ENCODE measurements around the gene SLC25A1.

SLC25A1 gene

DNA sequence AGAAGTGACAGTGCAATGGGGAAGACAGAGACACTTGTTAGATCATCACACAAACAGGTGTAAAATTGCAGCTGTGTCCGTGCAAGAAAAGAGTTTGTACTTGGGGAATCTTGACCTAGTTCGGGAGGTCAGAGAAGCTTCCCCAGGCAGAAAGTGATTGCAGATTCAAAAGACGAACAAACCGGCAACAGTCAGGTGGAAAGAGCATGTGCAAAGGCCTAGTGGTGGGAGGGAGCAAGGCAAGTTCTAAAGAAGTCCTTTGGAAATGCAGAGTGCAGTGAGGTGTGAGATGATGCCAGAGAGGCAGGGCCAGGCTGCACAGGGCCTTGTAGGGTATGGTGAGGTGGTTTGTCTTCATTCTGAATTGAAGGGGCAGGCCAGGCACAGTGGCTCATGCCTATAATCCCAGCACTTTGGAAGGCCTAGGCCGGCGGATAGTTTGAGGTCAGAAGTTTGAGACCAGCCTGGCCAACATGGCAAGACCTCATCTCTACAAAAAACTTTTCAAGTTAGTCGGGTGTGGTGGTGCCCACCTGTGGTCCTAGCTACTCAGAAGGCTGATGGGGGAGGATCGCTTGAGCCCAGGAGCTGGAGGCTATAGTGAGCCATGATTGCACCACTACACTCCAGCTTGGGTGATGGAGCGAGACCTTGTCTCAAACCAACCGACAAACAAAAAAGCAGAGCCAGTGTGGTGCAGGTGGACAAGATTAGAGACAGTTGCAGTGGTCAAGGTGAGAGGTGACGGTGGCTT is 32.1 kb downstream of the SLC25A1 start:
- ATAC-seq, result no peak
- Mint-ChIP-seq H3K4me1 (peaks cover 29% of the 10 kb centered on the region), H3K27ac (no peak overlapping the region), H3K4me3 (no peak overlapping the region), H3K9me3 (no peaks in the 10 kb centered on the region), H3K27me3 (peaks cover 41% of the 10 kb centered on the region)
- DNase-seq, result no peak

DNA sequence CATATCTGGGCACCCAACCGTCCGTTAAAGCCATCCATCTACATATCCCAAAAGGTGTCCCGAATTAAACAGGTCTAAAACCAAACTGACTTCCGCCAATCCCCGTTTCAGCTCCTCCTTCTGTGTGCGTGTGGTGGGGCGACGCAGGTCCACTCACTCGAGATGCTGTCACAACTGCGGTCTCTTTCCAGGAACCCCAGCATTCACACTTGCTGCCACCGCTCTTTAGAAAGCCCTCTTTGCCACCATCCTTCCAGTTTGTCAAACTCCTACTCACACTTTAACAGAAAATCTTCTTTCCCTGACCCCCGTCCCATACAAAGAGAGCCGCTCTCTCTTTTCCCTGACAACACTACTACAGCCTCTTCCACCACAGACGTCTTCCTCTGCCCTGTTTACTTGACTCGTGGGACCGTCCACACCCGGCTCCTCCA is 34.6 kb downstream of the SLC25A1 start:
- Mint-ChIP-seq H3K27ac (peak overlapping the region; percentile 99 to 100), H3K27me3 (peaks cover 27% of the 10 kb centered on the region), H3K9me3 (no peaks in the 10 kb centered on the region), H3K4me1 (peaks cover 24% of the 10 kb centered on the region), H3K4me3 (peak overlapping the region; percentile 98 to 100)
- ATAC-seq, result peak; percentile 54
- DNase-seq, result peak; percentile 23 to 41

DNA sequence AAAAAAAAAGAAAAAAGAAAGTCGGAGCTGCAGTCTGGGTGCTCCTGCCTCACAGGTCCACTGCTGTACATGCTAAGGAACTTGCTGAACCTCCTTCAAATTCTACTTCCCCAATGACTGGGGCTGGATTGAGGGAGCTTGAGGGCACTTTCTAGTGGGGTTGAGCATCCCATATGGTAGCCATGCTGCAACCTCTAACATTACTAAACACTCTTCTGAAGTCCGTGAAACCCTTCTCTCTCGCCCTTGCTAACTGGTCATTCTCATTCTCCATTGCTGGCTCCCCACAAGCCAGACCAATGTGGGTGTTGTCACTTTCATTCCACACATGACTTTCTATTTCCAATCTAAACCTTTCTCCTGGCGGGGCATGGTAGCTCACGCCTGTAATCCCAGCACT is 35.3 kb downstream of the SLC25A1 start:
- peaks cover 19% of the 10 kb centered on the region for H3K27me3 Mint-ChIP-seq
- H3K4me1 Mint-ChIP-seq, result peaks cover 24% of the 10 kb centered on the region
- H3K9me3 Mint-ChIP-seq, result no peaks in the 10 kb centered on the region
- H3K27ac Mint-ChIP-seq, result no peak overlapping the region
- no peak for ATAC-seq
- peak overlapping the region; percentile 98 to 100 for H3K4me3 Mint-ChIP-seq
- DNase-seq, result no peak

DNA sequence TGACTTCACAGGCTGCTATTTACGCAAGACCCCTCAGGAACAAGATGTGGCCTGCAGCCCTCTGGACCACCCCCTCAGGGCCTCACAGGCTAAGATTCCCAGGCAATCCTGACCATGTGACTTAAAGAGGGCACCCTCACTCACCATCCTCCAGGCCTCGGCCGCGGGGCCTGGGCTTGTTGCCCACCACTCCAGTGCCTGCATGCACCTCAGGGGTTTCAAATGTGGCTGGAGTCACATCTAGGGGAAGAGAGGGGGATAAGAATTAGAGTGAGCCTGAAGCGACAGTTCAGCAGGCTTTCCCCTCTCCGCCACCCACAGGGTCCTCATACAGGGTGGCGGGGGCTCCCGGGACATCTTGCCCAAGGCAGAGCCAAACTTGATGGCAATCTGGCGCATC is 36.1 kb downstream of the SLC25A1 start:
- ATAC-seq, result no peak
- Mint-ChIP-seq H3K27ac (no peak overlapping the region), H3K9me3 (no peaks in the 10 kb centered on the region), H3K4me1 (peaks cover 24% of the 10 kb centered on the region), H3K4me3 (peak overlapping the region; percentile 23), H3K27me3 (peaks cover 11% of the 10 kb centered on the region)
- DNase-seq, result no peak

DNA sequence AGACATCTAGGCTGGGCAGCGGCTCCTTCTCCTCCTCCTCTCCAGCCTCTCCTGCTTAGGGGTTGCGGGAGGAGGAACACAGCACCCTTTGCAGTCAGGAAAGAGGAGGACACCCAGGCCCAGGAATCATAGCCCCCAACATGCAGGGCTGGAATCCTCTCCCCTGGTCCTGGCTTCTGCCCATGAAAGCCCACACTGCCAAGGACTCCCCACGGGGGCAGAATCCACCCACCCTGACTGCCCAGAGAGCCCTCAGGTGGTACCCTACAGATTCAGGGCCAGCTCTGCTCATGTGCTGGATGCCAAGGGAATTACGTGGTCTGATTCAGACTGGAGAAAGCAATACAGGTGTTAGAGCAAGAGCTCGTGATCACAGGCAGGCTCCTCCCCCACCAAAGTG is 38.6 kb downstream of the SLC25A1 start:
- Mint-ChIP-seq H3K4me3 (no peak overlapping the region), H3K27me3 (no peaks in the 10 kb centered on the region), H3K9me3 (no peaks in the 10 kb centered on the region), H3K27ac (no peak overlapping the region), H3K4me1 (peaks cover 30% of the 10 kb centered on the region)
- no peak for DNase-seq
- no peak for ATAC-seq

DNA sequence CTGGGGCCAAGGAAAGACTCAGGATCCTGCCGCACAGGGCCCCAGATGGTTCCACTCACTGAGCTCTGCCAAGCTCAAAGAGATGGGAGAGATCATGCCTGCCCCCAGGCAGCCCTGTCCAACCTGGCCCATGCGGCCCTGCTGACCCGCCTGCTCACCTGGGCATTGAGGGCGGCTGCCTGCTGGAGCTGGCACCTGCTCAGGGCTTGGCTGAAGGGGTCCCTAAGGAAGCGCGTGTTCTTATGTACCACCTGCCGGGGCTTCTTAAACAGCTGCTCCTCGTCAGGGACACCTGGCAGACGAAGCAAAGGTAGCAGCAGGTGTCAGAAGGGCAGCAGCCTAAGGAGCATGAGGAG is 39.6 kb downstream of the SLC25A1 start:
- H3K4me1 Mint-ChIP-seq, result peaks cover 20% of the 10 kb centered on the region
- H3K27ac Mint-ChIP-seq, result peak overlapping the region in 1 of 2 donors; percentile 5
- H3K4me3 Mint-ChIP-seq, result no peak overlapping the region
- DNase-seq, result no peak
- ATAC-seq, result no peak
- no peaks in the 10 kb centered on the region for H3K9me3 Mint-ChIP-seq
- no peaks in the 10 kb centered on the region for H3K27me3 Mint-ChIP-seq

DNA sequence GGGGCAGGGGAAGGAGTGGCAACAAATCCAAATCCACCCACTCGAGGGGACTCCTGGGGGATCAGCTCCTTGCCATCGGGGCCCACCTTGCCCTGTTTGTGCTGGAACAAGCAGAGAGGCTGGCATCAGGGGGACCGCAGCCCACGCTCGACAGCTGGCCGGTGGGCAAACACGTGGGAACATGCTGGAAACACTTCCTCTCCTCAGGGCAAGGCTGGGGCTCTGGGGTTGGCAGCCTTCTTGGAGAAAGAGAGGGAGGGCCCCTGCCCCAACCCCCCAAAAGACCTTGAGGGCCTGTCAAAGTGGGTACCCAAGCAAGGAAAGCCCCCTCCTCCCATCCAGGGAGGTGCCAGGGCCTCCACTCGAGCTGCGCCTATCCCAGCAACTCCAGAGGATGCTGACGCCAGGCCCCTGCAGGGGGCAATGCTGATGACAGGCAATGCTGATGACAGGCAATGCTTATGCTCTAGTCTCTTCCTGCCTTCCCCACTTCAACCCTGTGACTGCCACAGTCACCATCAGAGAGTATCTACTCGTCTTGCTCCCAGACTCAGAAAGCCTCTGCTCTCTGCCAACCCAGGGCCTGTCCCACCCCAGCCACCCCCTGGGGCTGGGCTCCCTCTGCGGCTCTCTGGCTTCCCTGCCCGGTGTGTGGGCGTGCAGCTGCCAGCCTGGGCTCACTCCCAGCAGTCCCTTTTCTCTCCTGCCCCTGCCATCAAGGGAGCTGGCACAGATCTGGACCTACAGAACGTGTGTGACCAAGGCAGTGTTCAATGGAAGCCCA is 40.1 kb downstream of the SLC25A1 start:
- no peak for DNase-seq
- peak overlapping the region in 1 of 2 donors; percentile 5 for H3K27ac Mint-ChIP-seq
- H3K9me3 Mint-ChIP-seq, result no peaks in the 10 kb centered on the region
- peaks cover 15% of the 10 kb centered on the region for H3K4me1 Mint-ChIP-seq
- no peaks in the 10 kb centered on the region for H3K27me3 Mint-ChIP-seq
- ATAC-seq, result no peak
- no peak overlapping the region for H3K4me3 Mint-ChIP-seq

DNA sequence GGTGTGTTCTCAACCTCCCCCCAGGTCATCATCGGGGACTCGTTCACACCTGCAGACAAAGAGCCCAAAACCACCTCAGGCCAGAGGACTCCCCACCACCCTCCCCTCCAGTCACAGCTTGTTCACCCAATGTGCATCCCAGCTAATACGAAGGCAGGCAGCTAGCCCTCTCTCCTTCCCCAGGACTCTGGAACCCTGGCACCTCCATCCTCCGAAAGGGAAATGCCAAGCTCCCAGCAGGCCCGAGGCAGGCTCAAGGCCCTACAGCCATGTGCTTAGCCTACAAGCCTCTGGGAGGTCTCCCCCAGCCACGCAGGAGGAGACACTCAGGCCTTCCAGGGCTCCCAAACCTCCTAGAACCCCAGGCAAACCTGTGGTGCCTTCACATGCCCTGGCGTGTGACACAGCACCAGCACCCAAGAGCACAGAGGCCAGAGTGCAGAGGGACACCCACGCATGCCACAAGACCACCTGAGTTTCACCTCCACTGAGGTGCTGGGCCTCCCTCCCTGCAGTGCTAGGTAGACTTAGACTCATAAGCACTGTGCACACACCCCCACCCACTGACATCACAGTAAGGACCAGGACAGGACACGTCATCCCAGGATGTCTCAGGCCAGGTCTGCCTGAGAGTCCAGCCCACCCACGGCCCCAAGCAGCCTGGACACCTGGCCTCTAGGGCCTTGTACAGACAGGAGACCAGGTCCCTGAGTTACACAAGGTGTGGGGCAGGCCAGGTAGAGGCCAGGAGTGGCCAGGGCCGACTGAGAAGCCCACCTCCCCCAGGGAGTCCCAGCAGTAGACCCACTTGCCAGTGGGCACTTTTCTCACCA is 40.9 kb downstream of the SLC25A1 start:
- Mint-ChIP-seq H3K4me1 (peaks cover 12% of the 10 kb centered on the region), H3K27me3 (no peaks in the 10 kb centered on the region), H3K4me3 (no peak overlapping the region), H3K27ac (peak overlapping the region in 1 of 2 donors; percentile 42), H3K9me3 (no peaks in the 10 kb centered on the region)
- DNase-seq (no peak), ATAC-seq (no peak)

DNA sequence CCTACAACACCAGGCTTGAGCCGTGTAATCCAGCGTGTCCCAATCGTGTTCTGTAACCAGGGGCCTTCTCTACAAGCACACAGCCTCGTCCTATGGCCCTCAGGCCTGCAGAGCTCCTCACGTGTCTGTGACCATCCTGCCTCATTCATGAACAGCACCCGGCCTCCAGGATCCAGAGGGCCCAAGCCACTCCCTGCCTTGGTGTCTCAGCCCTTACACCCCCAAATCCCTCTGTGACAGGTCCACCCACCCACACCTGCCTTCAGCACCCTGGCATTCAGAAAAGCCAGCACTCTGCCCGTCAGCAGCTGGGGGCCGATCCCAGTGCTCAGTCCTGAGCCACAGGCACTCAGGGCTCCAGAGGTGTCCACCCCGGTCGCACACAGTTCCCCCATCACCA is 41.6 kb downstream of the SLC25A1 start:
- H3K4me3 Mint-ChIP-seq, result no peak overlapping the region
- no peak for ATAC-seq

DNA sequence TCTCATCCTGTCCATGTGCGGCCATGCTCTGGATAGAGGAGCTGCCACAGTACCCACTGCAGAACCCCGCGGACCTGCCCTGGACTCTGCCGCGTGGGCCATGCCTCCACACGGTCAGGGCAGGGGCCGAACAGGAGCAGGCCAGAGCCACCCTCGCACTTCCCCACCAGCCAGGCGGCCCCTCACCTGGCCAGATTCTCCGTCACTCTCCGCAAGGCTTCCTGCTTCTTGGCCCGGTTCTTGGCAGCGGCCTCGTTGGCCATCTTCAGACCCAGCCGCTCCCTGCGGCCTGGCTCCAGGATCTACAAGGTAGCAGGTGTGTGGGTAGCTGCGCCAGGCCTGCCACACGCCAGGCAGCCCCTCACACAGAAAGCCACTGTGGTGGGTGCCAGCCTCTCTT is 43.7 kb downstream of the SLC25A1 start:
- no peak overlapping the region for H3K4me3 Mint-ChIP-seq
- H3K9me3 Mint-ChIP-seq, result no peaks in the 10 kb centered on the region
- no peak for DNase-seq
- ATAC-seq, result no peak
- H3K27me3 Mint-ChIP-seq, result no peaks in the 10 kb centered on the region
- H3K27ac Mint-ChIP-seq, result peak overlapping the region; percentile 3 to 79
- H3K4me1 Mint-ChIP-seq, result peaks cover 6% of the 10 kb centered on the region

More for the DNA sequence above, 41.6 kb downstream of the SLC25A1 start:
- no peak for DNase-seq
- Mint-ChIP-seq H3K9me3 (no peaks in the 10 kb centered on the region), H3K4me1 (peaks cover 12% of the 10 kb centered on the region), H3K27ac (peak overlapping the region in 1 of 2 donors; percentile 4), H3K27me3 (no peaks in the 10 kb centered on the region)

DNA sequence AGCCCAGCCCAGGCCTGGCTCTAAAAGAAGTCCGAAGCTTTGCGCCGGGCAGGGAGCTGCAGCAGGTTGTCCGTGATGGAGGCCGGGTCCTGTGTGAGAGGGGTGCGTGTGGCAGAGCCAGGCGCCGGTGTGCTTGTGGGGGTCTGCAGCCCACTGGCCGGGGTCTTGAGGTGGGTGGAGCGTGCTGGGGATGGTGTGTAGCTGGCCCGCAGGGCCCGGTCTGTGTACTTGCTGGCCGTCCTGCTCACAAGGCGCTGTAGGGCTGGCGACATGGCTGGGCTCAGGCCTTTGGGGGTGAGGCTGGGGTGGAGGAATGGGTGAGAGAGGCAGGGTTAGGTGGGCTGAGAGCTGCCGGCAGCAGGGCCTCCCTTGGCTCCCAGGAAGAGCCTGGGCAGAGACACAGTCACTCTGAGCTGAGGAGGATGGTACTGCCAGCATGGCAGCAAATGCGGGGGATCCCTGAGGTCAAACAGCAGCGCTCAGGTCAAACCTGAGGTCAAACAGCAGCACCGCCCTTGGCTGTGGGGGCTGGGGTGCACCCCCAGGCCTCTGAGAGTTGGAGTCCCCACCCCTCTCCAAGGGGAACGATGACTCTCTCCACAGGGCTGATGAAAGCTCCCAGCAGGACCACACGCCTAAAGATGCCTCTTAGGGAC is 44.2 kb downstream of the SLC25A1 start:
- peaks cover 6% of the 10 kb centered on the region for H3K4me1 Mint-ChIP-seq
- ATAC-seq, result peak; percentile 19
- DNase-seq, result no peak
- H3K9me3 Mint-ChIP-seq, result no peaks in the 10 kb centered on the region
- no peak overlapping the region for H3K27ac Mint-ChIP-seq
- H3K27me3 Mint-ChIP-seq, result no peaks in the 10 kb centered on the region
- no peak overlapping the region for H3K4me3 Mint-ChIP-seq

DNA sequence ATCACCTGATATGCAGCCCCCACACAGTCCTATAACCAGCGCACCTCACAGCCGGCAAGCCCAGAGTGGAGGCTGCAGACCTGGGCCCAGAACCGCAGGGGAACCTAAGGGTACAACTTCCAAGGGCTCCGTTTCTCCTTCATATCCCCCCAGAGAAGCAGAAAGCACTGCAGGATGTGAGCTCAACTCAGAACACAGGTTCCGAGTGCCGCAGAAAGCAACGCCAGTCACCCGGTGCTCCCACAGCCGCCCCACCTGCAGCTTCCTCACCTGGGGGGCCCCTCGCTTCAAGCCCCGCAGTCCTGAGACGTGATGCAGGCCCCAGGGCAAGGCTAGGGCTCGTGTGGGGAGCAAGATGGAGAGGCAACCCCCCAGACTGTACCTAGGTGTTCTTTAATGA is 45.0 kb downstream of the SLC25A1 start:
- Mint-ChIP-seq H3K27ac (peak overlapping the region in 1 of 2 donors; percentile 96), H3K27me3 (no peaks in the 10 kb centered on the region), H3K9me3 (no peaks in the 10 kb centered on the region), H3K4me1 (peaks cover 6% of the 10 kb centered on the region), H3K4me3 (no peak overlapping the region)
- DNase-seq (no peak), ATAC-seq (no peak)

DNA sequence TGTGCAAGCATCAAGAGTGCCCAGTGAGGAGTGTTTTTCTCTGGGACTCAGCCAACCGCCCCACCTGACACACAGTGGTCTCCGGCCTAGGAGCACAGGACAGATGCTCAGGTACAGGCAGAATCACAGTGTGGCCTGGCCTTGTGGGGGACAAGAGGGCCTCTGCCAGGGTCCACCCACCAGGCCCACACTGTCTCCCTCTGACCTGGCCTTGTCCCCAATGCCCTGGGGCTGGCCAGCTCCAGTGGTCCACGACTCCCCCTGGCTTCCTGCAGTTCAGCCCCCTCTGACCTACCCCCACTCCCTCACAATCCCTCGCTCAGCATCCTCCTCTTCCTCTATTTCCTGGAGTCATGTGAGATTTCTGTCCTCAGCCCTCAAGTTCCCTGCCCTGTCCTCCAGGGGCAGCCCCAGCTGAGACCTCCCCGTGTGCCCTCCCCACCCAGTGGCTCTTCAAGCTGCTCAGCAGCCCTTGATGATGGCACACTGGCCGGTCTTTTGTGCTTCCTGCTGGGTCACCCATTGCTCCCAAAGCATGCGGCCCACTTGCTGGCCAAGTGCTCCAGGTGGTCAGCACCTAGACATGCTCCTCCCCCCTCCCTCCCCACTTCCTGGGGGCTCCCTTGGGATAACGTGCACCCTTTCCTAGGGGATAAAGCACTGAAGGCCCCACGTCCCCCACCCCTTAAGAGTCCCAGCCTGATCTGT is 45.7 kb downstream of the SLC25A1 start:
- Mint-ChIP-seq H3K4me1 (peaks cover 6% of the 10 kb centered on the region), H3K27ac (peak overlapping the region; percentile 36 to 96), H3K9me3 (no peaks in the 10 kb centered on the region), H3K4me3 (no peak overlapping the region), H3K27me3 (no peaks in the 10 kb centered on the region)
- DNase-seq (no peak), ATAC-seq (no peak)

DNA sequence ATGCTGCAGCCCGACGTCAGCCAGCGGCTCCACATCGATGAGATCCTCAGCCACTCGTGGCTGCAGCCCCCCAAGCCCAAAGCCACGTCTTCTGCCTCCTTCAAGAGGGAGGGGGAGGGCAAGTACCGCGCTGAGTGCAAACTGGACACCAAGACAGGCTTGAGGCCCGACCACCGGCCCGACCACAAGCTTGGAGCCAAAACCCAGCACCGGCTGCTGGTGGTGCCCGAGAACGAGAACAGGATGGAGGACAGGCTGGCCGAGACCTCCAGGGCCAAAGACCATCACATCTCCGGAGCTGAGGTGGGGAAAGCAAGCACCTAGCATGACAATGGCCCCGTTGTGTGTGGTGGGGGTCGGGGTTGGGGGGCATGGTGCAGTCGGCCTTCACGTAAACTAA is 46.4 kb downstream of the SLC25A1 start:
- ATAC-seq (no peak), DNase-seq (no peak)
- H3K27ac Mint-ChIP-seq, result no peak overlapping the region
- no peaks in the 10 kb centered on the region for H3K27me3 Mint-ChIP-seq
- no peaks in the 10 kb centered on the region for H3K9me3 Mint-ChIP-seq
- H3K4me1 Mint-ChIP-seq, result peaks cover 6% of the 10 kb centered on the region
- H3K4me3 Mint-ChIP-seq, result no peak overlapping the region

DNA sequence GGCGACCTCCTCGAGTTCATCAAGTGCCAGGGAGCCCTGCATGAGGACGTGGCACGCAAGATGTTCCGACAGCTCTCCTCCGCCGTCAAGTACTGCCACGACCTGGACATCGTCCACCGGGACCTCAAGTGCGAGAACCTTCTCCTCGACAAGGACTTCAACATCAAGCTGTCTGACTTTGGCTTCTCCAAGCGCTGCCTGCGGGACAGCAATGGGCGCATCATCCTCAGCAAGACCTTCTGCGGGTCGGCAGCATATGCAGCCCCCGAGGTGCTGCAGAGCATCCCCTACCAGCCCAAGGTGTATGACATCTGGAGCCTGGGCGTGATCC is 46.9 kb downstream of the SLC25A1 start:
- Mint-ChIP-seq H3K27me3 (no peaks in the 10 kb centered on the region), H3K4me3 (no peak overlapping the region), H3K4me1 (peaks cover 2% of the 10 kb centered on the region), H3K9me3 (no peaks in the 10 kb centered on the region), H3K27ac (no peak overlapping the region)
- ATAC-seq, result no peak
- no peak for DNase-seq

Data from stimulated activated naive CD8-positive, alpha-beta T cell treated with anti-CD3 and anti-CD28 coated beads, Interleukin-15, amount 100 ng/mL, for 72 hours (primary cell).